GM18505 (cell line): ENCODE data around the gene ADAMTS16.

Experiments used
- ATAC-seq: cut with Tn5 transposase; IDR thresholded peaks from one replicate; pipeline ENCODE4 v1.9.1; 2021; ENCODE audit not compliant: unreplicated experiment
- POLR2A ChIP-seq: IDR thresholded peaks from 4 replicates; pipeline ENCODE4 v1.6.1; 2011; ENCODE audit warnings: borderline replicate concordance; ENCODE audit not compliant: insufficient read depth, insufficient read length; ENCODE audit errors: extremely low read depth

Gene ADAMTS16

GRCh38 chr5:5203451-5203850 is 63.3 kb downstream of the ADAMTS16 start:
- no peak for TF ChIP-seq POLR2A
- ATAC-seq, result no peak

DNA sequence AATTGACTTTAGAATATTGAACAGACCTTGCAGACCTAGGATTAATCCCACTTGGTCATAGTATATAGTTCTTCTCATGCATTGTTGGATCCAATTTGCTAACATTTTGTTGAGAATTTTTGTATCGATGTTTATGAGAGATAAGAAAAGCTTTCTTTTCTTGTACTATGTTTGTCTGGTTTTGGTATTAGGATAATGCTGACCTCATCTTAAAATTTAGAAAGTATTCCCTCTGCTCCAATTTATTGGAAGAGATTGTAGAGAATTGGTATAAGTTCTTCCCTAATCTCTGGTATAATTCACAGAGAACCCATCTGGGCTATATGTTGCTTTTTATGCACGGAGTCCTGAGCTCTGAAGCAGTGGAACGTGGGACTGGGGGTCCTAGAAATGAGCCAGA is 67.7 kb downstream of the ADAMTS16 start:
- ATAC-seq, result no peak
- TF ChIP-seq POLR2A, result no peak

DNA sequence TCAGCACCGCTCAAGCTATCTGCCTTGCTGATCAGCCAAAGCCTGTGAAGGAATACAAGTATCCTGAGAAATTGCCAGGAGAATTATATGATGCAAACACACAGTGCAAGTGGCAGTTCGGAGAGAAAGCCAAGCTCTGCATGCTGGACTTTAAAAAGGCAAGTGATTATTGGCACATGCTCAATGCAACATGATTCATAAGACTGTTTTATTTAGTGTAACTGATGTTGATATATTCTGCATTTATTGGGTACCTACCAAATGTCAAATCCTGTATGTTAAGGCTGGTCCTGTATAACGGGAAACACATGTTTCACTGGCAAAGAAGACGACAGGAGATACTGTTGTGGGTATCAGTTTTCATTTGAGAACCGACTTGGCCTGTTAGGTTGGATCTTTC is 69.0 kb downstream of the ADAMTS16 start:
- no peak for TF ChIP-seq POLR2A
- no peak for ATAC-seq

DNA sequence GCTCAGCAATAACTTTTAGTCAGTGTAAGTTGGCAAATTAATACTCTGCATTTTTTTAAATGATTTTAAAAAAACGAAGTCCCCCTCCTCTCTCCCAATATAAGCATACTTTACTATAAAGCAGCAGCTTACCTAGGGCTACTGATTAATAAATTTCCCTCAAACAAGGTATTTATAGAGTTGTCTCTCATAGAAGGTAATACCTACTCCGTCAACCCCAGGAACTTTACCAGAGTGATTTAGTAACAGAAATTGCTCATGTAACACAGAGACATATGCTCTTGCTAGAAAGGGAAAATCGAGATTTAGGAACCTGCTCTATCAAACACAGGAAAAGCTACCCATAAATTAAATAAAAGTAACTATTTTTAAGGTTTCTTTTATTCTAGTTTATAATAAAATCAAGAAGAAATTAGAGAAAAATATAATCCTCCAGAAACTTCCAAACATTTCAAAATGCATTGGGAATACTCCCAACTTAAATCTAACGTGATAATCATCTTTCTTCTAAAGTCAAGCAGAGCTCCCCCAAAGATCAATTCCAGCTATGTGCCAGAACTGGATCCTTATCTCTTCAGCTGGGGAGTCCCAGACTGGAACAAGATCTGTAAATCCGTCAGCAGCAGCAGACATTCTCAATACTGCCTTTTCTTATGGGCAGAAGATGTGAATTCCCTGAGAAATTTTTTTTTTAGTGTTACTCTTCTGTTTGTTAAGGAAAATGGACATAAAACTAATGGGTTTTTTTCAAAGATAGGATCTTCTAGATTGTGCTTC is 69.6 kb downstream of the ADAMTS16 start:
- ATAC-seq, result no peak
- TF ChIP-seq POLR2A, result no peak

DNA sequence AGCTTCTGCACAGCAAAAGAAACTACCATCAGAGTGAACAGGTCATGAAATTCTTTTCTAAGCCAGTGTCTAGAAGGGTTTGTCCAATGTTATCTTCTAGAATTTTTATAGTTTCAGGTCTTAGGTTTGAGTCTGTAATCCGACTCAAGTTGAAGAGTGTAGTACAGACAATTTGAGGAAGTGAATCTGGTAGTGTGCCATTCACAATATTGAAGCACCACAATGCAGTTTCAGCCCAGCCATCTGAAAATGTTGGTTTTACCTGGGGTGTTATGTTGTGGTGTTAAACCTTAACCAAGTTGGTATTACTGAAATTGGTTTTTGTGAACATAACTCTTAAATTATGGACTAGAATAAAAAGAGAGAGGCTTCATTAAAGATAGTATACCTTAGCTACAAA is 77.2 kb downstream of the ADAMTS16 start:
- TF ChIP-seq POLR2A, result no peak
- peak; percentile 93 for ATAC-seq

DNA sequence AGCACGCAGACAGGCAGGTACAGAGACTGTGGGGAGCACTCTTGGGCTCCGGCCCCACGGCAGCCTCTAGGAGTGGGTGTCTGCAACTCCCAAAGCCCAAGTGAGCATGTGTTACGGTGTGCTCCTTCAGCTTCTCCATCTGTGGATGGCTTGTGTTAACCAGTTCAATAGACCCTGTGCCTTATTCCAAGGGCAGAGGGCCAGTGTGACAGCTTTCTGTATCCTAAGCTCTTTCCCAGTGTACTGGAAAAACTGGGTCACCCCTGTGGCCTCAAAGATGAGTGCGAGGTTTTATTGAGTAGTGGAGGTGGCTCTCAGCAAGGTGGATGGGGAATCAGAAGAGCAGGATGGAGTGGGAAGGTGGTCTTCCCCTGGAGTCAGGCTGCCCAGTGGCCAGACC is 78.3 kb downstream of the ADAMTS16 start:
- TF ChIP-seq POLR2A, result no peak
- no peak for ATAC-seq

DNA sequence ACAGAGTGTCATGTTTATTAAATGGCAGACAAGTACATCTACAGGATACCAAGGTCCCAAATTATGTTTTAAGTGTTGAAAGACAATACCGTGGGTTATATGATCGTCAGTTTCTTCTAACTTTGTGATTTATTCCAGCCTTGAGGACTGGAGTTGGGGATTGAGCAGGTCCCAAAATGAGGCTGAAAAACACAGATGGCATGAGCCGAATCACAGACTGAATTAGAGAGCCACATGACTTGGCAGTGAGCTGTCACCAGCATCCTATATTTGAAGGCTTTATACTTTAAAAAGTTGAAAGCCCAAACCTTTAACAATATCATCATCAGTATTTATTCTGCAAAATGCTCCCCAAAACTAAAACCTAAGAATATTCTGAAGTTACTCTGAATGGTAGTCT is 79.4 kb downstream of the ADAMTS16 start:
- no peak for ATAC-seq
- no peak for TF ChIP-seq POLR2A

DNA sequence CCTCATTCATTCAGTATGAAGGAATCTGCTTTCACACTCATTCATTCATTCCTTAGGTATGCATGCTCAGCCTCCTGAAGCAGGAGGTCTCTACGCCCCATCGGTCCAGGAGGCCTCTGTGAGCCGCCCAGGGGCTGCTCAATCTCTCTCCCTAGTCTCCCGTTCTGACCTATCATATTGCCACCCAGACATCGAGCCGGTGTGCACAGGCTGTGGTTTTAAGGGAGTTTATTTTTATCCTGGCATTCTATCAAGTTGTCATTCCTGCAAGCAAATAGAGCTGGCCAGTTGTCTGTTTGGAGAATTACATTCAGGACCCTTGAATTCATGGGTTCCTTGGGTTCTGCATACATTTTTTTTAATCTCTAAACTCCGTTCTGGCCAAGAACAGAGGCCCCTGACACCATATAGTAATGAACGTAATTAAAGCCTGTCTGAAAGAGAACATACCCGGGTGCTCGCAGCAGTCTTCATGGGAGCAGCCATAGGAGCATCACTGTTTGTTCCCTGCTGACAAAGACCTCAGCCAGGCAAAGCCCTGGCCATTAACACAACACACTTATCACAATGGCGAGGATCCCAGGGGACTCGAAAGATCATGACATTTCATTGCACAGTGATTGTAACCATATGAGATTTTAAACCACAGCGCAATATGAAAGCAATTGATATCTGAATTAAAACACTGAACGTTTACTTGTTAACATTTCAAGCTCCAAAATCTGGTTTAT is 80.9 kb downstream of the ADAMTS16 start:
- TF ChIP-seq POLR2A, result no peak
- ATAC-seq, result no peak

- ATAC-seq, result no peak
- no peak for TF ChIP-seq POLR2A
These were observed 81.6 kb downstream of the ADAMTS16 start for GRCh38 chr5:5221724-5222123.

GRCh38 chr5:5231576-5231975 is 91.4 kb downstream of the ADAMTS16 start:
- no peak for TF ChIP-seq POLR2A
- ATAC-seq, result no peak

DNA sequence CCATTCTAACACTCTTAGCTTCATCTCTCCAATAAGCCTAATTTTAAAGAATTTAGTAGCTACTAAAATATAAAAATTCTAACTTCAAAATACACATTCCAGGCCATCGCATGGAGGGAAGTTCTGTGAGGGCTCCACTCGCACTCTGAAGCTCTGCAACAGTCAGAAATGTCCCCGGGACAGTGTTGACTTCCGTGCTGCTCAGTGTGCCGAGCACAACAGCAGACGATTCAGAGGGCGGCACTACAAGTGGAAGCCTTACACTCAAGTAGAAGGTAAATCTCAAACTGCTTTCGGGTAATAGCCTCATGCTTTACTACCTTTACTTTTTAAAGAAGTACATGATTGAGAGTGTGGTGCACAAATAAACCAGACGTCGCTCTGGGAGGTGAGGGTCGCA is 94.8 kb downstream of the ADAMTS16 start:
- no peak for ATAC-seq
- TF ChIP-seq POLR2A, result no peak

DNA sequence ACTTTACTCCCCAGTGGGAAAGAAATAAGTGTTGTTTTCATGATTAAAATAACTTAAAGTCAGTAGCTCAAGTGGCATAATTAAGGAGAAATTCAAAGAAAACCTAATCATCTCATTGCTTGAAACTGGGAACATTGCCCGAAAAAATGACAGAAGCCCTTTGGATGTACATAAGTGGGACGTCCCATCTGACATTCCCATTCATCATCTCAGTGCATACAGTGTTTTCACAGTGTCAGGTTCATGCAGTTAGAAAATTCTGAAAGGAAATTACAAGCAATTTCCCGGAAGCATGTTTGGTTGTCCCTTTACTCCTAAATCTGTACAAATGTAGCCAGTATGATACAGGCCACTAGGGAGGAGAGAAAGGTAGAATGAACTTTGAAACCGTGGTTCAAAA is 95.6 kb downstream of the ADAMTS16 start:
- no peak for ATAC-seq
- TF ChIP-seq POLR2A, result no peak

- no peak for TF ChIP-seq POLR2A
- no peak for ATAC-seq
These were observed 99.1 kb downstream of the ADAMTS16 start for GRCh38 chr5:5239191-5239590.

DNA sequence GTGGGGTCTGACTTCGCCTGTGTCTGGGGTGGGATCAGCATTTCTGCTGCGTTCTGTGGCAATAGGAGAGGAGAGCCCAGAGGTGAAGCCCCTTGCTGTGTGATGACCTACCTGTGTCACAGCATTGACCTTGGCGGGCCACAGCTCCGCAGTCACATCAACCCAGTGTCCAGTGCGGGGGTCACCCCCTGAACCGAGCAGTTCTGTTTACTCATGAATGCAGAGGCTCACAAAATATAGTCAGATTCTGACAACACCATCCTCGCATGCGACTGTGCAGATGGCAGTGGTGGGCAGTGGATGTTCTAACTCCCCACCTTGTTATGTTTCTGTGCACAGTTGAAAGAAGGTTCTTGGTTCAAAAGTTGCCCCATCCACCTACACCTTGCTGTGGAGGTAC is 100.1 kb downstream of the ADAMTS16 start:
- ATAC-seq, result no peak
- no peak for TF ChIP-seq POLR2A
